SK-N-SH (cell line): Measurements from ENCODE around the gene MEFV. TPM values are rescaled to one million over a fixed set of nuclear protein-coding genes. Genes with fewer than 3 reads are reported as not detected.

Source experiments
- CTCF ChIA-PET: fragments of 300-600, 350-600 bp; formaldehyde crosslinking; extraction: SDS; loops from one replicate; lab custom pipeline; 2021; lab: Yijun Ruan, JAX
- POLR2A ChIA-PET: fragments of 350-600 bp; sonication (Branson Sonifier 250); formaldehyde crosslinking; extraction: SDS; loops from one replicate; lab custom pipeline; 2020; ENCODE audit warnings: antibody characterized with exemption, inconsistent platforms; lab: Yijun Ruan, JAX
- DNase-seq: peaks from one replicate; pipeline ENCODE4 v3.0.0; 2012
- H2AFZ ChIP-seq: fragments of 200-600 bp; sonication (generic); 2 replicates; pipeline ENCODE4 v1.8.1; 2016; ENCODE audit warnings: antibody characterized with exemption, mild to moderate bottlenecking, low read depth
- H3F3A ChIP-seq: fragments of 200-600 bp; sonication (generic); replicated peaks from 2 replicates; pipeline ENCODE3; 2016; ENCODE audit warnings: antibody characterized with exemption, mild to moderate bottlenecking; ENCODE audit not compliant: insufficient read depth
- H3K27ac ChIP-seq, 2 experiments: fragments of 200-500 bp in 1 of 2; fragments of 200-600 bp in 1 of 2; sonication (Bioruptor generic) in 1 of 2; sonication (generic), shearing (Covaris generic) in 1 of 2; 2 replicates each; pipeline versions ENCODE4 v1.5.1 to v1.6.1; 2014 to 2016; ENCODE audit warnings: low read depth in 2 of 2, inconsistent platforms in 1 of 2, low read length in 1 of 2, mild to moderate bottlenecking in 1 of 2, mixed read lengths in 1 of 2
- H3K27me3 ChIP-seq: fragments of 200-600 bp; sonication (generic), shearing (Covaris generic); 2 replicates; pipeline ENCODE4 v1.6.1; 2016; ENCODE audit warnings: mixed run types; ENCODE audit not compliant: insufficient read depth
- H3K36me3 ChIP-seq, 2 experiments: fragments of 200-500 bp in 1 of 2; fragments of 200-600 bp in 1 of 2; sonication (Bioruptor generic) in 1 of 2; sonication (generic) in 1 of 2; replicated peaks in 1 of 2; 2 replicates each; pipeline versions ENCODE3 to v1.5.1; 2014 to 2016; ENCODE audit warnings: low read length in 1 of 2, mild to moderate bottlenecking in 1 of 2; ENCODE audit not compliant: insufficient read depth in 2 of 2, control insufficient read depth in 1 of 2
- H3K4me1 ChIP-seq, 2 experiments: fragments of 200-500 bp in 1 of 2; fragments of 200-600 bp in 1 of 2; sonication (Bioruptor generic) in 1 of 2; sonication (generic), shearing (Covaris generic) in 1 of 2; 2 replicates each; pipeline versions ENCODE4 v1.5.1 to v1.6.1; 2014 to 2016; ENCODE audit warnings: low read depth in 1 of 2, low read length in 1 of 2, mixed run types in 1 of 2; ENCODE audit not compliant: insufficient read depth in 2 of 2, control insufficient read depth in 1 of 2
- H3K4me2 ChIP-seq: fragments of 200-600 bp; sonication (generic), shearing (Covaris generic); 2 replicates; pipeline ENCODE4 v1.6.1; 2017; ENCODE audit warnings: mixed run types
- H3K4me3 ChIP-seq, 2 experiments: fragments of 200-500 bp in 1 of 2; fragments of 200-600 bp in 1 of 2; sonication (Bioruptor generic) in 1 of 2; sonication (generic), shearing (Covaris generic) in 1 of 2; 2 replicates each; pipeline versions ENCODE4 v1.5.1 to v1.8.1; 2014 to 2016; ENCODE audit warnings: low read depth in 2 of 2, inconsistent platforms in 1 of 2, low read length in 1 of 2, mild to moderate bottlenecking in 1 of 2, mixed read lengths in 1 of 2, moderate library complexity in 1 of 2
- H3K79me2 ChIP-seq: fragments of 200-600 bp; sonication (generic); 2 replicates; pipeline ENCODE4 v1.8.1; 2017; ENCODE audit warnings: mild to moderate bottlenecking; ENCODE audit not compliant: insufficient read depth
- H3K9ac ChIP-seq: fragments of 200-600 bp; sonication (generic); 2 replicates; pipeline ENCODE4 v1.6.1; 2017; ENCODE audit warnings: mixed run types
- H3K9me2 ChIP-seq: fragments of 200-600 bp; sonication (generic); 2 replicates; pipeline ENCODE4 v1.6.1; 2017; ENCODE audit warnings: mixed run types
- H3K9me3 ChIP-seq: fragments of 200-600 bp; sonication (generic); 2 replicates; pipeline ENCODE4 v1.6.1; 2017; ENCODE audit warnings: mixed run types, mild to moderate bottlenecking, moderate library complexity
- H4K20me1 ChIP-seq: fragments of 200-600 bp; sonication (generic); 2 replicates; pipeline ENCODE4 v1.6.1; 2017; ENCODE audit warnings: mild to moderate bottlenecking, mixed run types; ENCODE audit not compliant: insufficient read depth
- EZH2phosphoT487 ChIP-seq: fragments of 200-600 bp; sonication (generic); IDR thresholded peaks from 2 replicates; pipeline ENCODE4 v1.6.1; 2017; ENCODE audit warnings: low read depth, mixed run types, mild to moderate bottlenecking, antibody characterized with exemption, moderate library complexity, borderline replicate concordance
- FOSL2 ChIP-seq: IDR thresholded peaks from 2 replicates; pipeline ENCODE4 v1.4.0; 2012; ENCODE audit warnings: low read depth, mild to moderate bottlenecking, moderate library complexity, borderline replicate concordance
- FOXM1 ChIP-seq: IDR thresholded peaks from 2 replicates; pipeline ENCODE4 v1.4.0; 2012; ENCODE audit warnings: low read depth, mild to moderate bottlenecking
- GABPA ChIP-seq: IDR thresholded peaks from 2 replicates; pipeline ENCODE4 v1.4.0; 2012; ENCODE audit warnings: low read depth, mild to moderate bottlenecking
- GATA2 ChIP-seq: sonication (generic); formaldehyde crosslinking; IDR thresholded peaks from 2 replicates; pipeline ENCODE4 v1.5.0; 2020; ENCODE audit warnings: mild to moderate bottlenecking, missing genetic modification reagents
- JUND ChIP-seq: IDR thresholded peaks from 2 replicates; pipeline ENCODE4 v1.4.0; 2012
- MEF2A ChIP-seq: IDR thresholded peaks from 2 replicates; pipeline ENCODE4 v1.4.0; 2012; ENCODE audit warnings: low read depth, borderline replicate concordance
- NFIC ChIP-seq: IDR thresholded peaks from 2 replicates; pipeline ENCODE4 v1.4.0; 2012; ENCODE audit warnings: borderline replicate concordance
- POLR2AphosphoS5 ChIP-seq: IDR thresholded peaks from 2 replicates; pipeline ENCODE4 v1.6.1; 2012; ENCODE audit warnings: low read depth, low read length
- RAD21 ChIP-seq: IDR thresholded peaks from 2 replicates; pipeline ENCODE4 v1.6.1; 2012; ENCODE audit warnings: mild to moderate bottlenecking, low read length
- RCOR1 ChIP-seq: fragments of 150-350 bp; IDR thresholded peaks from 2 replicates; pipeline ENCODE4 v1.6.1; 2017; ENCODE audit warnings: antibody characterized with exemption, low read length
- RFX5 ChIP-seq: IDR thresholded peaks from 2 replicates; pipeline ENCODE4 v1.6.1; 2012; ENCODE audit warnings: mild to moderate bottlenecking, improper control_type of control experiment, low read length
- SIN3A ChIP-seq: IDR thresholded peaks from 2 replicates; pipeline ENCODE4 v1.6.1; 2012; ENCODE audit warnings: low read depth, mild to moderate bottlenecking, low read length, moderate library complexity, borderline replicate concordance
- WGBS: methylation state at CpG from one replicate; pipeline ENCODE4 v1.1.6; 2017; ENCODE audit warnings: low lambda C conversion rate; 5-methylcytosine and 5-hydroxymethylcytosine counted together
- polyA plus RNA-seq, 3 experiments: library from polyadenylated mRNA; depleted of rRNA; stranded (reverse); fragments of >200 nt; gene quantifications; 2 replicates each; pipeline ENCODE4 v1.2.3, GENCODE V29; 2012
- TF ChIP-seq, protein P1 (sequence below): fragments of 200-600 bp; sonication (generic); IDR thresholded peaks from 2 replicates; pipeline ENCODE4 v1.6.1; 2017; ENCODE audit warnings: antibody characterized with exemption, mild to moderate bottlenecking, moderate library complexity
- TF ChIP-seq, protein P2 (sequence below): fragments of 150-350 bp; IDR thresholded peaks from 2 replicates; pipeline ENCODE4 v1.6.1; 2016; ENCODE audit warnings: mild to moderate bottlenecking, low read depth, low read length
- TF ChIP-seq, protein P3 (sequence below): IDR thresholded peaks from 2 replicates; pipeline ENCODE4 v1.4.0; 2012; ENCODE audit warnings: low read depth, borderline replicate concordance
- TF ChIP-seq, protein P4 (sequence below): IDR thresholded peaks from 2 replicates; pipeline ENCODE4; 2012
- TF ChIP-seq, protein P5 (sequence below): fragments of 150-350 bp; IDR thresholded peaks from 2 replicates; pipeline ENCODE4 v1.6.1; 2017; ENCODE audit warnings: antibody characterized with exemption, low read length, low read depth, borderline replicate concordance

MEFV gene
- polyA plus RNA-seq, 1 of the 3 experiments (the other 2 are of a cell fraction) = not detected

DNA sequence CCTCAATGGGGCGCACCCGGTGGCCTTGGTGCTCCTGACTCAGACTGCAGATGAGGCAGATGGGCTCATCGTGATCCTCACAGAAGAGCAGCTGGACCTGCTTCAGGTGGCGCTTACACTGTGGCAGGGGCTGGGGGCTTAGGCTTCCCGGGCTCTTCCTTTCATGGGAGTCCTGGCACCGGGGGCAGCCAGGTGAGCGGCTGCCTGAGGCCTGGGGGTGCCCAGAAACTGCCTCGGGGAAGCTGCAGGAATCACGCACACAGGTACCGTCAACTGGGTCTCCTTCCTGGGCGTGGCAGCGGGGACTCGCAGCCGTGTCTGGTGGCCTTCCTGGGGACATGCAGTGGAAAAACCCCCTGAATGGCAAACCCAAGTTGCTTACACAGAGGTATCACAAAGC lies 7.0 kb downstream of the MEFV start:
- DNase-seq = no peak
- H3K9me2 ChIP-seq = no peaks in the 10 kb centered on the region
- no peaks in the 10 kb centered on the region for H3F3A ChIP-seq
- ChIA-PET CTCF (interaction anchor here (1.5 kb wide), 1 partner anchor 15 kb away, joined by 3 read pairs; no protein-coding TSS in a partner anchor), POLR2A (no interaction called here)
- H4K20me1 ChIP-seq = no peaks in the 10 kb centered on the region
- no peak overlapping the region for H3K4me3 ChIP-seq
- H3K36me3 ChIP-seq = no peaks in the 10 kb centered on the region
- H3K79me2 ChIP-seq = no peaks in the 10 kb centered on the region
- no peak overlapping the region for H2AFZ ChIP-seq
- H3K27me3 ChIP-seq = peaks cover 49% of the 10 kb centered on the region
- no peak overlapping the region for H3K9ac ChIP-seq
- H3K4me1 ChIP-seq = no peaks in the 10 kb centered on the region
- WGBS = 27% methylated on average over 7 of the region's 14 CpGs
- no peaks in the 10 kb centered on the region for H3K9me3 ChIP-seq
- H3K4me2 ChIP-seq = no peak overlapping the region
- no peak overlapping the region for H3K27ac ChIP-seq
- TF ChIP-seq RCOR1 = no peak
- no peak for TF ChIP-seq MEF2A
- no peak for TF ChIP-seq JUND
- TF ChIP-seq EZH2phosphoT487 = no peak
- no peak for TF ChIP-seq GABPA
- no peak for TF ChIP-seq RAD21
- TF ChIP-seq RFX5 = no peak
- TF ChIP-seq, protein P1, sequence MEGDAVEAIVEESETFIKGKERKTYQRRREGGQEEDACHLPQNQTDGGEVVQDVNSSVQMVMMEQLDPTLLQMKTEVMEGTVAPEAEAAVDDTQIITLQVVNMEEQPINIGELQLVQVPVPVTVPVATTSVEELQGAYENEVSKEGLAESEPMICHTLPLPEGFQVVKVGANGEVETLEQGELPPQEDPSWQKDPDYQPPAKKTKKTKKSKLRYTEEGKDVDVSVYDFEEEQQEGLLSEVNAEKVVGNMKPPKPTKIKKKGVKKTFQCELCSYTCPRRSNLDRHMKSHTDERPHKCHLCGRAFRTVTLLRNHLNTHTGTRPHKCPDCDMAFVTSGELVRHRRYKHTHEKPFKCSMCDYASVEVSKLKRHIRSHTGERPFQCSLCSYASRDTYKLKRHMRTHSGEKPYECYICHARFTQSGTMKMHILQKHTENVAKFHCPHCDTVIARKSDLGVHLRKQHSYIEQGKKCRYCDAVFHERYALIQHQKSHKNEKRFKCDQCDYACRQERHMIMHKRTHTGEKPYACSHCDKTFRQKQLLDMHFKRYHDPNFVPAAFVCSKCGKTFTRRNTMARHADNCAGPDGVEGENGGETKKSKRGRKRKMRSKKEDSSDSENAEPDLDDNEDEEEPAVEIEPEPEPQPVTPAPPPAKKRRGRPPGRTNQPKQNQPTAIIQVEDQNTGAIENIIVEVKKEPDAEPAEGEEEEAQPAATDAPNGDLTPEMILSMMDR = no peak
- TF ChIP-seq FOXM1 = no peak
- no peak for TF ChIP-seq NFIC

DNA sequence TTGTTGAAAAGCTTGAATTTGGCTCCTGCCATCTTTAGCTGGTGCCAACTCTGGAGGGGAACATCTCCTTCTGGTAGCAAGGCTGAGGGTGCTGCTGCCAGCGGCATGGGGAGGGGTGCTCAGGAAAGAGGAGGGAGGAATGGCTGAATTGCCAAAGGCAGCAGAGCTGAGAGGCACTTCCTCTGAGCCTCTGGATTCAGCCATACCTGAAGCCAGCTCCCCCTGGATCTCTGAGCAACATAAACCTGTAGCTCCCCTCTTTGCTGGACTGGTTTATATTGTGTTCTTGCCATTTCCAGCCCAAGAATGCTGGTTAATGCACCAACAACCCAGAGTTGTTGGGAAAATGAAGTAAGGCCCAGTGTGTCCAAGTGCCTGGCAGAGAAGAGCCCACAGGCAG lies 7.4 kb downstream of the MEFV start:
- Histone ChIP-seq H3K4me2 (no peak overlapping the region), H3K9me3 (no peaks in the 10 kb centered on the region), H3K79me2 (no peaks in the 10 kb centered on the region), H4K20me1 (no peaks in the 10 kb centered on the region), H3K9ac (no peak overlapping the region), H3K36me3 (no peaks in the 10 kb centered on the region), H3K27ac (no peak overlapping the region), H3K4me1 (no peaks in the 10 kb centered on the region), H3K9me2 (no peaks in the 10 kb centered on the region), H2AFZ (no peak overlapping the region), H3F3A (no peaks in the 10 kb centered on the region), H3K4me3 (no peak overlapping the region), H3K27me3 (peaks cover 46% of the 10 kb centered on the region)
- DNase-seq = no peak
- CTCF ChIA-PET = interaction anchor here (1.5 kb wide), 1 partner anchor 16 kb away, joined by 3 read pairs; no protein-coding TSS in a partner anchor
- POLR2A ChIA-PET = no interaction called here
- WGBS = 0% methylated on average over 1 of the region's 1 CpG
- TF ChIP-seq FOSL2 (no peak), JUND (no peak), GATA2 (CRISPR knock-in tag) (no peak), NFIC (no peak), RCOR1 (no peak), RAD21 (no peak), GABPA (no peak), POLR2AphosphoS5 (no peak), SIN3A (no peak)
- TF ChIP-seq, protein P1 = no peak
- TF ChIP-seq, protein P2, sequence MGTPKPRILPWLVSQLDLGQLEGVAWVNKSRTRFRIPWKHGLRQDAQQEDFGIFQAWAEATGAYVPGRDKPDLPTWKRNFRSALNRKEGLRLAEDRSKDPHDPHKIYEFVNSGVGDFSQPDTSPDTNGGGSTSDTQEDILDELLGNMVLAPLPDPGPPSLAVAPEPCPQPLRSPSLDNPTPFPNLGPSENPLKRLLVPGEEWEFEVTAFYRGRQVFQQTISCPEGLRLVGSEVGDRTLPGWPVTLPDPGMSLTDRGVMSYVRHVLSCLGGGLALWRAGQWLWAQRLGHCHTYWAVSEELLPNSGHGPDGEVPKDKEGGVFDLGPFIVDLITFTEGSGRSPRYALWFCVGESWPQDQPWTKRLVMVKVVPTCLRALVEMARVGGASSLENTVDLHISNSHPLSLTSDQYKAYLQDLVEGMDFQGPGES = no peak
- TF ChIP-seq, protein P3, sequence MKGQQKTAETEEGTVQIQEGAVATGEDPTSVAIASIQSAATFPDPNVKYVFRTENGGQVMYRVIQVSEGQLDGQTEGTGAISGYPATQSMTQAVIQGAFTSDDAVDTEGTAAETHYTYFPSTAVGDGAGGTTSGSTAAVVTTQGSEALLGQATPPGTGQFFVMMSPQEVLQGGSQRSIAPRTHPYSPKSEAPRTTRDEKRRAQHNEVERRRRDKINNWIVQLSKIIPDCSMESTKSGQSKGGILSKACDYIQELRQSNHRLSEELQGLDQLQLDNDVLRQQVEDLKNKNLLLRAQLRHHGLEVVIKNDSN = no peak
- TF ChIP-seq, protein P4, sequence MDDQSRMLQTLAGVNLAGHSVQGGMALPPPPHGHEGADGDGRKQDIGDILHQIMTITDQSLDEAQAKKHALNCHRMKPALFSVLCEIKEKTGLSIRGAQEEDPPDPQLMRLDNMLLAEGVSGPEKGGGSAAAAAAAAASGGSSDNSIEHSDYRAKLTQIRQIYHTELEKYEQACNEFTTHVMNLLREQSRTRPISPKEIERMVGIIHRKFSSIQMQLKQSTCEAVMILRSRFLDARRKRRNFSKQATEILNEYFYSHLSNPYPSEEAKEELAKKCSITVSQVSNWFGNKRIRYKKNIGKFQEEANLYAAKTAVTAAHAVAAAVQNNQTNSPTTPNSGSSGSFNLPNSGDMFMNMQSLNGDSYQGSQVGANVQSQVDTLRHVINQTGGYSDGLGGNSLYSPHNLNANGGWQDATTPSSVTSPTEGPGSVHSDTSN = no peak
- TF ChIP-seq, protein P5, sequence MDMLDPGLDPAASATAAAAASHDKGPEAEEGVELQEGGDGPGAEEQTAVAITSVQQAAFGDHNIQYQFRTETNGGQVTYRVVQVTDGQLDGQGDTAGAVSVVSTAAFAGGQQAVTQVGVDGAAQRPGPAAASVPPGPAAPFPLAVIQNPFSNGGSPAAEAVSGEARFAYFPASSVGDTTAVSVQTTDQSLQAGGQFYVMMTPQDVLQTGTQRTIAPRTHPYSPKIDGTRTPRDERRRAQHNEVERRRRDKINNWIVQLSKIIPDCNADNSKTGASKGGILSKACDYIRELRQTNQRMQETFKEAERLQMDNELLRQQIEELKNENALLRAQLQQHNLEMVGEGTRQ = no peak
